Measurements from ENCODE around the gene CFDP1.

The CFDP1 gene

GRCh38 chr16:75423723-75424104 lies 9.6 kb downstream of the CFDP1 start:
- no peak overlapping the region for H3K9ac ChIP-seq (ENCODE audit: low read length)
- no peak for DNase-seq
- no peaks in the 10 kb centered on the region for H4K20me1 ChIP-seq (ENCODE audit: insufficient read depth, low read length)
- no peaks in the 10 kb centered on the region for H3K27me3 ChIP-seq (replicated peaks; ENCODE audit: insufficient read depth, low read length)
- H3K79me2 ChIP-seq (ENCODE audit: low read length) = no peaks in the 10 kb centered on the region
- H3K4me3 ChIP-seq (ENCODE audit: low read length) = no peak overlapping the region
- no peaks in the 10 kb centered on the region for H3K36me3 ChIP-seq (replicated peaks; ENCODE audit: insufficient read depth, low read length)
- H2AFZ ChIP-seq (ENCODE audit: low read length) = no peak overlapping the region
- H3K27ac ChIP-seq (ENCODE audit: low read length) = no peak overlapping the region
- H3K9me2 ChIP-seq (replicated peaks; ENCODE audit: insufficient read depth, low read length) = no peaks in the 10 kb centered on the region
- H3K9me3 ChIP-seq (replicated peaks; ENCODE audit: insufficient read depth, low read length) = no peaks in the 10 kb centered on the region
- TF ChIP-seq EZH2phosphoT487 (IDR thresholded peaks at IDR 0.05; ENCODE audit: low read length) (no peak), CTCF (IDR thresholded peaks at IDR 0.05; ENCODE audit: low read length) (no peak), EZH2 (optimal IDR thresholded peaks at IDR 0.05; ENCODE audit: low read depth, low read length) (no peak)
- no peaks in the 10 kb centered on the region for H3K4me1 ChIP-seq (ENCODE audit: low read length)
- no peak overlapping the region for H3K4me2 ChIP-seq (ENCODE audit: low read depth, low read length)
- H3F3A ChIP-seq (ENCODE audit: insufficient read depth, low read length) = no peaks in the 10 kb centered on the region

- Histone ChIP-seq H3K79me2 (ENCODE audit: low read length) (no peaks in the 10 kb centered on the region), H3K4me3 (ENCODE audit: low read length) (no peak overlapping the region)
Observed at GRCh38 chr16:75421820-75422126, 11.5 kb downstream of the CFDP1 start.

GRCh38 chr16:75420987-75421819 lies 12.1 kb downstream of the CFDP1 start:
- Histone ChIP-seq H2AFZ (ENCODE audit: low read length) (no peak overlapping the region), H3K27me3 (replicated peaks; ENCODE audit: insufficient read depth, low read length) (no peaks in the 10 kb centered on the region), H3K79me2 (ENCODE audit: low read length) (no peaks in the 10 kb centered on the region), H3K4me3 (ENCODE audit: low read length) (no peak overlapping the region), H3K9me2 (replicated peaks; ENCODE audit: insufficient read depth, low read length) (no peaks in the 10 kb centered on the region), H3K27ac (ENCODE audit: low read length) (no peak overlapping the region), H3K9ac (ENCODE audit: low read length) (no peak overlapping the region), H3K4me1 (ENCODE audit: low read length) (no peaks in the 10 kb centered on the region), H3K9me3 (replicated peaks; ENCODE audit: insufficient read depth, low read length) (no peaks in the 10 kb centered on the region), H3K4me2 (ENCODE audit: low read depth, low read length) (no peak overlapping the region), H3K36me3 (replicated peaks; ENCODE audit: insufficient read depth, low read length) (no peaks in the 10 kb centered on the region), H3F3A (ENCODE audit: insufficient read depth, low read length) (no peaks in the 10 kb centered on the region), H4K20me1 (ENCODE audit: insufficient read depth, low read length) (no peaks in the 10 kb centered on the region)
- DNase-seq = no peak
- TF ChIP-seq CTCF (IDR thresholded peaks at IDR 0.05; ENCODE audit: low read length) (no peak), EZH2phosphoT487 (IDR thresholded peaks at IDR 0.05; ENCODE audit: low read length) (no peak), EZH2 (optimal IDR thresholded peaks at IDR 0.05; ENCODE audit: low read depth, low read length) (no peak)

More at GRCh38 chr16:75421820-75422126, 11.5 kb downstream of the CFDP1 start:
- no peaks in the 10 kb centered on the region for H3K4me1 ChIP-seq (ENCODE audit: low read length)
- DNase-seq = no peak
- H3K9ac ChIP-seq (ENCODE audit: low read length) = no peak overlapping the region
- no peaks in the 10 kb centered on the region for H3F3A ChIP-seq (ENCODE audit: insufficient read depth, low read length)
- H3K9me3 ChIP-seq (replicated peaks; ENCODE audit: insufficient read depth, low read length) = no peaks in the 10 kb centered on the region
- no peaks in the 10 kb centered on the region for H4K20me1 ChIP-seq (ENCODE audit: insufficient read depth, low read length)
- TF ChIP-seq EZH2 (optimal IDR thresholded peaks at IDR 0.05; ENCODE audit: low read depth, low read length) = no peak
- no peaks in the 10 kb centered on the region for H3K9me2 ChIP-seq (replicated peaks; ENCODE audit: insufficient read depth, low read length)
- H3K4me2 ChIP-seq (ENCODE audit: low read depth, low read length) = no peak overlapping the region
- no peaks in the 10 kb centered on the region for H3K36me3 ChIP-seq (replicated peaks; ENCODE audit: insufficient read depth, low read length)
- H3K27ac ChIP-seq (ENCODE audit: low read length) = no peak overlapping the region
- H3K27me3 ChIP-seq (replicated peaks; ENCODE audit: insufficient read depth, low read length) = no peaks in the 10 kb centered on the region
- no peak overlapping the region for H2AFZ ChIP-seq (ENCODE audit: low read length)

- Histone ChIP-seq H3K4me3 (ENCODE audit: low read length) (no peak overlapping the region), H3K27me3 (replicated peaks; ENCODE audit: insufficient read depth, low read length) (no peaks in the 10 kb centered on the region), H3K9me3 (replicated peaks; ENCODE audit: insufficient read depth, low read length) (no peaks in the 10 kb centered on the region), H3K9ac (ENCODE audit: low read length) (no peak overlapping the region), H3K27ac (ENCODE audit: low read length) (no peak overlapping the region), H3K36me3 (replicated peaks; ENCODE audit: insufficient read depth, low read length) (no peaks in the 10 kb centered on the region), H3K79me2 (ENCODE audit: low read length) (peaks cover 4% of the 10 kb centered on the region; the same call in 1 of the 2 replicates), H3K9me2 (replicated peaks; ENCODE audit: insufficient read depth, low read length) (no peaks in the 10 kb centered on the region), H3K4me1 (ENCODE audit: low read length) (no peaks in the 10 kb centered on the region), H4K20me1 (ENCODE audit: insufficient read depth, low read length) (no peaks in the 10 kb centered on the region), H2AFZ (ENCODE audit: low read length) (no peak overlapping the region), H3F3A (ENCODE audit: insufficient read depth, low read length) (no peaks in the 10 kb centered on the region), H3K4me2 (ENCODE audit: low read depth, low read length) (no peak overlapping the region)
- TF ChIP-seq EZH2phosphoT487 (IDR thresholded peaks at IDR 0.05; ENCODE audit: low read length) = no peak
- no peak for TF ChIP-seq CTCF (IDR thresholded peaks at IDR 0.05; ENCODE audit: low read length)
- TF ChIP-seq EZH2 (optimal IDR thresholded peaks at IDR 0.05; ENCODE audit: low read depth, low read length) = no peak
- DNase-seq = no peak
Observed at GRCh38 chr16:75416904-75417565, 16.3 kb downstream of the CFDP1 start.

All from MM.1S (cell line).